RWPE1 (cell line): ENCODE measurements around the gene NAT16.

Source experiments
- CTCF ChIA-PET: fragments of 350-600 bp; sonication (Branson Sonifier 250); formaldehyde crosslinking; extraction: SDS; loops from one replicate; lab custom pipeline; 2021; lab: Yijun Ruan, JAX
- POLR2A ChIA-PET: fragments of 400-600 bp; formaldehyde crosslinking; extraction: SDS; loops from one replicate; lab custom pipeline; 2020; ENCODE audit warnings: antibody characterized with exemption; ENCODE audit not compliant: low non-redundant PET; lab: Yijun Ruan, JAX
- DNase-seq: peaks from one replicate; pipeline ENCODE4 v3.0.0; 2012; ENCODE audit warnings: low spot score
- H3K27ac ChIP-seq: fragments of 450-650 bp; 2 replicates; pipeline ENCODE4 v1.5.1; 2017
- CTCF ChIP-seq: fragments of 450-650 bp; conservative IDR thresholded peaks from 2 replicates; pipeline ENCODE4 v1.5.1; 2017; ENCODE audit warnings: low read depth, mild to moderate bottlenecking

Gene NAT16

GRCh38 chr7:101169110-101169837 is 10.8 kb downstream of the NAT16 start:
- no peak for DNase-seq
- ChIA-PET POLR2A (no interaction called here), CTCF (interaction anchor here (1.0 to 2.7 kb wide), 3 partner anchors 25 to 81 kb away, joined by 3 to 19 read pairs (median 16); no protein-coding TSS in a partner anchor)
- no peak overlapping the region for H3K27ac ChIP-seq
- no peak for TF ChIP-seq CTCF

GRCh38 chr7:101168412-101169049 is 11.6 kb downstream of the NAT16 start:
- CTCF ChIA-PET = interaction anchor here (0.5 to 1.2 kb wide), 3 partner anchors 23 to 75 kb away, joined by 3 to 16 read pairs (median 3); no protein-coding TSS in a partner anchor
- no peak for DNase-seq
- no peak for TF ChIP-seq CTCF
- H3K27ac ChIP-seq = no peak overlapping the region; the same call in 1 of the 2 replicates
- POLR2A ChIA-PET = no interaction called here

GRCh38 chr7:101167645-101168411 is 12.3 kb downstream of the NAT16 start:
- TF ChIP-seq CTCF = no peak
- POLR2A ChIA-PET = no interaction called here
- DNase-seq = no peak
- H3K27ac ChIP-seq = no peak overlapping the region; the same call in 1 of the 2 replicates
- CTCF ChIA-PET = interaction anchor here (0.5 to 1.2 kb wide), 4 partner anchors 24 to 76 kb away, joined by 3 to 16 read pairs (median 4); no protein-coding TSS in a partner anchor

- ChIA-PET CTCF (interaction anchor here (0.5 to 2.0 kb wide), 2 partner anchors 23 to 26 kb away, joined by 4 to 7 read pairs; no protein-coding TSS in a partner anchor), POLR2A (no interaction called here)
- DNase-seq = no peak
- H3K27ac ChIP-seq = no peak overlapping the region
- TF ChIP-seq CTCF = no peak
These were observed 13.0 kb downstream of the NAT16 start for GRCh38 chr7:101166909-101167644.

GRCh38 chr7:101166648-101166908 is 13.5 kb downstream of the NAT16 start:
- CTCF ChIA-PET = interaction anchor here (2.0 kb wide), 1 partner anchor 23 kb away, joined by 7 read pairs; no protein-coding TSS in a partner anchor
- POLR2A ChIA-PET = no interaction called here
- TF ChIP-seq CTCF = no peak
- no peak overlapping the region for H3K27ac ChIP-seq
- no peak for DNase-seq
